ENCODE data around the gene RSRC1.

Gene RSRC1

DNA sequence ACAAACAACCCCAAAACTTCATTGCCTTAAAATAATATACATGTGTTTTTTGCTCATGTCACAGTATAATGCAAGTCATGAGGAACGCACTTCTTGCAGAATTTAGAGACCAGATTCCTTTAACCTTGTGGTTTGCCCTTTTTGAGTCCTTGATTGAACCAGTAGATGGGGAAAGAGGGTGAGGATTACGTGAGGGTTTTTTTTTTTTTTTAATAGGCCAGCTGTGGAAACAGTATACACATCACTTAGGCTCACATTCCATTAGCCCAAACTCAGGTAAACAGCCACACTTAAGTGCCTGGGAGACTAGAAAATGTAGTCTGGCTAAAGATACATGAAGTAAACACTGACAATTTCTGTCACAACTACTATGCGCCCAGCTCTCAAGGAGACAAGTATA, 346.2 kb downstream of the RSRC1 start:
- no peak for TF ChIP-seq GATA1 (IDR thresholded peaks at IDR 0.05; ENCODE audit: low read depth, low read length)
- TF ChIP-seq POLR2A (IDR thresholded peaks at IDR 0.05; ENCODE audit: low read length) = no peak
- no peak for DNase-seq

DNA sequence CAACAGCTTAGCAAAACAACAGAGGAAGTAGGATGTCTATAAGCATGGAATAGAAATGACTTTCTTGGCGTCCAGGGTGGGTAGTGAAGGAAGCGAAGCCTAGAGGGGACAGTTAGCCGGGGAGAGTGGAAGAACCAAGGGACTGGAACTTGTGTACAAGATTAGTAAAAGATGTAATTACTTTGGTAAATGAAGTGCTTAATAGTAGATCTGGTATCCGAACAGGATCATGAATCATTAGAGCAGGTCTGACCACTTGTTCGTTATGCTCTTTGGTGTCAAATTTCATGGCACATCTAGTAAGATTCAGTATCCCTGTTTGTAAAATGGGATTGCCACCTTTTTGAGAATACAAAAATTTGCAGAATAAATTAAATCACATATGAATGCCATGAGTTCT, 348.6 kb downstream of the RSRC1 start:
- TF ChIP-seq POLR2A (IDR thresholded peaks at IDR 0.05; ENCODE audit: low read length) (no peak), GATA1 (IDR thresholded peaks at IDR 0.05; ENCODE audit: low read depth, low read length) (no peak)
- DNase-seq = no peak

DNA sequence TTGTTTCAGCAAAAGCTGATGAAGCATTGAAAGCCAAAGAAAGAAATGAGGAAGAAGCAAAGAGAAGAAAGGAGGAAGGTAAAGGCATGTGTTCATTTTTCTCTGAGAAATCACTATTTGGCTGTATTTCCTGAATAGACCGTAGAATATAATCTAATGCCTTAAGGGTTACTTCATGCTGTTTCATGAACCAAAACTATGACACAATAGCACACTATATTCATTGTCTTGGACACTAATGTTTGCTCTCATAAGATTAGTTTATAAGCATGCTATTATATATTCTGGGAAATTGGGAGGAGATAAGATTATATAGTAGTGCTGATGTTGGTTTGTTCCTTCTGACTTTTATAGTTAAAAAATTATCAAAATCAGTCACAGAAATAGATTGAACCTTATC, 351.0 kb downstream of the RSRC1 start:
- DNase-seq = no peak
- TF ChIP-seq POLR2A (IDR thresholded peaks at IDR 0.05; ENCODE audit: low read length) = no peak
- TF ChIP-seq GATA1 (IDR thresholded peaks at IDR 0.05; ENCODE audit: low read depth, low read length) = no peak

DNA sequence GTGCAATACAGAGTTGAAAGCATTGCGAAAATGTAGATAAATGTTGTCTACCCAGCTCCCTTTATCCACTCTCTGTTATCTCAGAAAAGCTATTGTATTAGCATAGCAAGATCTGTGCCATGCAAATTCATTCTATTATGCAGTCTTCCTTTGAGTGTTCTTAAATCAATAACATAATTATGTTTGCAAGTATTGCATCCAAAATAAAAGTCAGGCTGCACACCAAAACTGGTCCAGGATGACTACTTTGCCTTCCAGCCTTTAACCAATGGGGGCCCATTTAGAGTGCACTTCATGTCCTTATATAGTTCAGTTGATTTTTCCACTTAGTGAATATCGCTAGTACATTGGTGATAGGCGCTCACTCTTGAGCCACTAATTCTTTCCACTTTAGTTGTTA, 353.7 kb downstream of the RSRC1 start:
- no peak for TF ChIP-seq GATA1 (IDR thresholded peaks at IDR 0.05; ENCODE audit: low read depth, low read length)
- no peak for TF ChIP-seq POLR2A (IDR thresholded peaks at IDR 0.05; ENCODE audit: low read length)
- DNase-seq = no peak

DNA sequence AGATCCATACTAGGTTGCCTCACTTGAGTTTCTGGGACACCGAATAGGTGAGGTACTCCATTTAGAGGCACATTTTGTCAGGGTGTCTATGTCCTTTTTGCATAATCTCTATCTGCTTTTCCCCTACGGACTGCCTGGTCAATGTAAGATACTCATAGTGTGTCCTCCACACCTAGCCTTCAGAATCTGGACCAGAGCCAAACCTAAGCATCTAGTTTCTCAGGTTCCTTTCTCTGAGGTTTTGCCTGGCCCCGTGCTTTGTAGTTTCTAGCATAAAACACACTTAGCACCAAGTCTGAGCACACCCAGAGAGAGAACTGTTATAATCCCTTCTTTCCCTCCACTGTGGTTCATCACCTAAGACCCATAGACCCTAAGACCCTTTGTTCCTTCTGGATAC, 355.2 kb downstream of the RSRC1 start:
- DNase-seq = no peak
- no peak for TF ChIP-seq GATA1 (IDR thresholded peaks at IDR 0.05; ENCODE audit: low read depth, low read length)

DNA sequence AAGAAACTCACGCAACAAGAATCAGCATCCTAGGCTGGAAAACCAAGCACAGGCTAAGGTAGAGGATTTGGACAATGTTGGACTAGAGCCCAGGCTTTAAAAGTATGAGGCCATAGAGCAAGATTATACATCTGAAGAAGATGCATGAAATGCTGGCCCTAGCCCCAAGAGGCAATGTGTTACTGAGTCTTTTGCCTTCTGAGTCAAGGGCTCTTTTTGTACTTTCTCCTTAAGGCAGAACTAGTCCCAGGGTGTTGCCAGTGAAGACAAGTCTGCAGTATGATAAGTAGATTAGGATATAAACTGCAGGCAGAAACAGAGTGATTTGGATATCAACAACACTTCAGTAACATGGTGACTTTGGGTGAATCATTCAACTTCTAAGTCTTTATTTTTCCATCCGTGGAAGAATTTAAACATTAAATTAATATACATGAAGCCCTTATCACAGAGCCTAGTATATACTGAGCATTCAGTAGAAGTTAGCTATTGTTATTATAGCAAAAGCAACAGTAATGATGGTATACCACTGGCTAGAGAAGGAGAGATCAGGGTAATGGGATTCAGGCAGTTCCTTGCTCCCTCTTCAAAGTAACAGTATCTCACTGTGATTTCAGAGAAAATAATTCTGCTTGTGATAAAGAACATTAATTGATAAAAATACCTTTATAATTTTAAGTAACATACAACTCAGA, 361.2 kb downstream of the RSRC1 start:
- DNase-seq = peak; percentile 73 to 87
- no peak for TF ChIP-seq GATA1 (IDR thresholded peaks at IDR 0.05; ENCODE audit: low read depth, low read length)
- TF ChIP-seq POLR2A (IDR thresholded peaks at IDR 0.05; ENCODE audit: low read length) = peak; percentile 38

DNA sequence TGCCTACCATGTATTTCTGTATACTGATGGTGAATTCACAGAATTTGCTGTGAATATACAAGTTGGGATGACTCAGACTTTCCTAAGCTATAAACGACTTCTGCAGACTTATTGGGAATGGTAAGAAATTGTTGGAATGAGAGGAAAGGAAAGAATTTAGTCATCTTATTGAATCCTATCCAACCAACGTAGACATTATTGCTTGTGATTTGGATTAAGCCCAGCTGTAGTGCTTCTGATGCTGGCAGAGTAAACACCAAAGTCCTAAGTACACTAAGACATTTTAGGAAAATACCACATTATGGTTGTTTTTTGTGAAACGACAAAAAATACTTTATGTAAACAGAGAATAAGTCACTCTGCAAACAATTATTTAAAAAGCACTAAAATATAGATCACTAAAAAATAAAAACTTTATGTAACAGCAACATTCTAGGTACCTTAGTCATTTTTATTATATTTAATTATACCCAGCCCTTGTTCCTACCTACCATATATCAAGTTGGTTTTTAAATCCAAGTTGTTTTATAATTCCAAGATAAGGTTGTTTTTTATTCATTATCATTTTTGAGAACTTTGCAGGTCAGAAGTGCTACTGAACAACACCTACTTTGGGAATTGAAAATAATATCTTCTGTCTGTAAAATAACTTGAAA, 361.9 kb downstream of the RSRC1 start:
- DNase-seq = no peak
- TF ChIP-seq POLR2A (IDR thresholded peaks at IDR 0.05; ENCODE audit: low read length) (no peak), GATA1 (IDR thresholded peaks at IDR 0.05; ENCODE audit: low read depth, low read length) (no peak)

DNA sequence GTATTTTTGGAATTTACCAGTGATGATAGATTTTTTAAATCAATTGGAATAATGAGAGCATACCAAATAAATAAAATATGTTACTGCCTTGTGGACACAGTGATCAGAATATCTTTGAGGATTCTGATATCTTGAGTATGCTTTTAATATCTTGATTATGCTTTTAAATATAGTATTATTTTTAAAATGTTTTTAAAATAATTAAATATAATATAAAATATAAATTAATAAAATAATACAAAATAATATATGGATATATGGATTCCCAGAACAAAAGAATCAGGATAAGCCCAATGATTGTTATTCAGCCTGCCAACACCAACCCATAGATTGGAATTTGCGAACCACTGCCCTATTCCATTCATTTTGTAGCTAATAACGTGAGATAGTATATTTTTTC, 369.2 kb downstream of the RSRC1 start:
- TF ChIP-seq GATA1 (IDR thresholded peaks at IDR 0.05; ENCODE audit: low read depth, low read length) (no peak), POLR2A (IDR thresholded peaks at IDR 0.05; ENCODE audit: low read length) (no peak)
- no peak for DNase-seq

DNA sequence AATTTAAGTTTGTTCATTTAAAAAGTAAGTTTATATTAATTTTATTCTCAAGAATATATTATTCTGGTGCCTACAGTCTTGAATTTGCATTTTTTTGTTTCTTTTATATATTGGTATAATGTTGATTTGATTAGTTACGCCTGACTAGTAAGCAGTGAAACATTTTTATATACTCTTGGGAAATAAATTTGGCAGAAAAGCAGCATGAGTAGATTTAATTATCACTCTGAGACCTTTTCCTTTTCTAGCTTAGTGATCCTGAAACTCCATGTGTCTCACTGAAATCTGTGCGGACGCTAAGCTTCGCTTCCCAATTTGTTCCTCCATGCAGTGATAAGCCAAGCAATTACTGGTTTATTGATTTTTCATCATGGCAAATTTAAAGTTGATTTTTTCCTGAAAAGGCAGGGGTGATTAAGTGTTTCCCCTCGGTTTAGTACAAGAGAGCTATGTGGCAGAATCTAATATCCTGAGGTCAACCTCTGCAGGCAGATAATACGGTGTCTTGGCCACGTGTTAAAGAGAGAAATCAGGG, 373.9 kb downstream of the RSRC1 start:
- TF ChIP-seq POLR2A (IDR thresholded peaks at IDR 0.05; ENCODE audit: low read length) (no peak), GATA1 (IDR thresholded peaks at IDR 0.05; ENCODE audit: low read depth, low read length) (no peak)
- DNase-seq = no peak

DNA sequence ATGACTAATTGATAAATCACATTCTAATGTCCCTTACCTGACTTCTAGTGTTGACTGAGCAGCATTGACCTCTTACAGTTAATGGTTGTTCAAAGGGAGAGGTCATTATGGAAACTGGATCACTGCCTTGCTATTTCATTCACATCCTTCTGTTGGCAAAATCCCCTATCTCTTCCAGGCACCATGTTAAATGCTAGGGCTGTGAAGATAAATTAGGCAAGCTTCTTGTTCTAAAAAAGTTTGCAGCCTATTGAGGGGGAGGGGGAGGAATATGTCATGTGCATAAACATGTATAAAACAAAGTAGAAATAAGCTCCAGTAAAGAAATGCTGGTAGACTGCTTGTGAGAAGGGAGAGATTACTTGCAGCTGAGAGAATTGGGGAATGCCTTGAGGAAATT, 376.3 kb downstream of the RSRC1 start:
- DNase-seq = peak in 1 of 2 experiments; percentile 35
- no peak for TF ChIP-seq POLR2A (IDR thresholded peaks at IDR 0.05; ENCODE audit: low read length)
- TF ChIP-seq GATA1 (IDR thresholded peaks at IDR 0.05; ENCODE audit: low read depth, low read length) = no peak

DNA sequence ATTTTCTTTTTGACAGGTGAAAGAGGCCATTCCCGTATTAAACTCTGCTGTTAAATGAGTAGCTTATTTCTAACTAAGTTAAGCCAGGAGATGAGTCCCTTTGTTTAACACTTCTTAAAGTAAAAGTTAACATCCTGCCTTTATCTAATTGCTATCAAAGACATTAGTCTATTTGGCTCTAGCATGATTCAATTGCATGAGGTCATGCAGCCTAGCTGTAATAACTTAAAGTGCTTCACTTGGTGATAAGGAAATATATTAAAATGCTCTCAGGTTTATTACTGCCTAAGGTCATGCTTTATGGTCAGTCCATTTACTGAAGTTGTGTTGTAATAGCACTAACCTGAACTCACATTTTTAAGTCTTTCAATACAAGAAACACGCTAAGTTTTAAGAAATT, 378.8 kb downstream of the RSRC1 start:
- TF ChIP-seq GATA1 (IDR thresholded peaks at IDR 0.05; ENCODE audit: low read depth, low read length) (no peak), POLR2A (IDR thresholded peaks at IDR 0.05; ENCODE audit: low read length) (no peak)
- no peak for DNase-seq

DNA sequence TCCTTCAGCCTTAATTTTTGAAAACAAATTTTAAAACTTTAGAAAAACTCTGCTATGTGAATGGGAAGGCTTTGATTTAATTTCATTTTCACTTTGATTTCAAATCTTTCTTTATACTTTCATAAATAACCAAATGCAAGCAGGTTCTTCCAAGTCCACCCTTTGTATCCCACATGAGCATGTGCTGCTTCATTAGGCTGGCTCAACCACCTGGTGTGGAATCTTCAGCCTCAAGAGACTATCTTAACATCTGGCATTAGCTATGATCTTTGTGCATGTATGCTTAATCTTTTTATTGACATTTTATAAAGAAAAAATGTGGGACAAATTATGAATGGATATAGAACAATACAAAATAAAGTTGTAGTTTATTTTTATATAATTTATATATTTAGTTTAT, 379.3 kb downstream of the RSRC1 start:
- no peak for DNase-seq
- TF ChIP-seq POLR2A (IDR thresholded peaks at IDR 0.05; ENCODE audit: low read length) (no peak), GATA1 (IDR thresholded peaks at IDR 0.05; ENCODE audit: low read depth, low read length) (no peak)

DNA sequence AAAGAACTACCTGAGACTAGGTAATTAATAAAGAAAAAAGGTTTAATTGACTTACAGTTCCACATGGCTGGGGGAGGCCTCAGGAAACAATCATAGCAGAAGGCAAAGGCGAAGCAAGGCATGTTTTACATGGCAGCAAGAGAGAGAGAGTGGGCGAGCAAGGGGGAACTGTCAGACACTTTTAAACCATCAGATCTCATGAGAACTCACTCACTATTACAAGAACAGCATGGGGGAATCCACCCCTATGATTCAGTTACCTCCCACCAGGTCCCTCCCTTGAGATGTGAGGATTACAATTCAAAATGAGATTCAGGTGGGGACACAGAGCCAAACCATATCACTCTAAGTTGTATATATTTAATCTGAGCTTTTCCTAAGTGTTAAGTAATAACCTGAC, 382.1 kb downstream of the RSRC1 start:
- TF ChIP-seq POLR2A (IDR thresholded peaks at IDR 0.05; ENCODE audit: low read length) (no peak), GATA1 (IDR thresholded peaks at IDR 0.05; ENCODE audit: low read depth, low read length) (no peak)
- no peak for DNase-seq

DNA sequence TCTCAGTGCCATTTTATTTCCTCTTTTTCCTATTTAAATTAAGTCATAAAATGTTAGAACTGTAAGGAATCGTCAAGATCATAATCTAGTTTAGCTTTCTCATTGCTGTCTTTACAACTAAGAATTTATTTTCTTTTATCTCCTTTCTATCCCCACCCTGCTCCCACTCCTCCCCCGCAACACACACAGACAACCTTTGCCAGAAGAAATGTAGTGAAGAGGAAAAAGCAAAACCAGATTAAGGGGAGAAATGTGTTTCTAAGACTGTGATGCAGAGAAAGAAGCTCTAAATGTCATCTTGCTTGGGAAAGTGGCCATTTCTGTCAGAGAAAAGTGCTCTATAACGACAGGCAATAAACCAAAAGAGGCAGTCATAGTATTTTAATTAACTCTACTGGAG, 382.8 kb downstream of the RSRC1 start:
- TF ChIP-seq GATA1 (IDR thresholded peaks at IDR 0.05; ENCODE audit: low read depth, low read length) (no peak), POLR2A (IDR thresholded peaks at IDR 0.05; ENCODE audit: low read length) (no peak)
- no peak for DNase-seq

DNA sequence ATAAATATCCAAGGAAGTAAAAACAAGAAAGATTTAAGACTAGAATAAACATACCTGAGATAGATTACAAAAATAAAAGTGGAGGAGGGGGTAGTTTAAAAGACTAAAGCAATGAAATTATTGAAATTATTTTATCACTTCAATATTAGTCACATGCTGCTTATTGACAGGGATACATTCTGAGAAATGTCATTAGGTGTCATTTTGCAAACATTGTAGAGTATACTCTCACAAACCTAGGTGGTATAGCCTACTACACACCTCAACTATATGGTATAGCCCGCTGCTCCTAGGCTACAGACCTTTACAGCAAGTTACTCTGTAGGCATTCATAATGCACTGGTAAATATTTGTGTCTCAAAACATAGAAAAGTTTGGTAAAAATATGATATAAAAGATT, 384.0 kb downstream of the RSRC1 start:
- DNase-seq = no peak
- TF ChIP-seq GATA1 (IDR thresholded peaks at IDR 0.05; ENCODE audit: low read depth, low read length) (no peak), POLR2A (IDR thresholded peaks at IDR 0.05; ENCODE audit: low read length) (no peak)
